ENCODE data around the gene CDC42BPA. TPM values are rescaled to one million over a fixed set of nuclear protein-coding genes. Genes with fewer than 3 reads are reported as not detected.

The CDC42BPA gene
- total and polyA plus RNA-seq, 9 of the 15 experiments (the other 6 are each of a cell fraction or from before 2014, with no cell fraction given): 8.0 to 77.5 (median 52.1) TPM

DNA sequence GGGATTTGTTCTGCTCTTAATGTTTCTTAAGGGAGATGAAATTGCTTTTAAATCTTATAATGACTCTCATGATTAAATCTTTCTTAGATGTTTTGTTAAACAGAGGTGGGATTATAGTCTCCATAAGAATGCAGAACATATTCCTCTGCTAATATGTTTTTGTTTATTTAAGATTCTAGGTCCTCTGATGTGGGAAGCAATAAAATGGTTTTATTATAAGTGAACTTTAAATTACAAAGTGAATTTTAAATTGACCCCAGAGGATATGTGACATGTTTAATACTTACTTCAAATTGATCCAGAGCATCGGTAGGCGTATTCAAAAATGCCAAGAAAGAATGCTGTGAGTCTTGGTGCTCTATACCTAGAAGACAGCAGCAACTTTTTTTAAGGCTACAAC, 248.8 kb downstream of the CDC42BPA start:
- DNase-seq (ENCODE audit: extremely low read depth in 1 of 4, low spot score in 3 of 4) (no peak), ATAC-seq (no peak), FAIRE-seq (no peak)
- no peaks in the 10 kb centered on the region for H4K20me1 ChIP-seq (replicated peaks; ENCODE audit: control insufficient read depth, insufficient read depth, low read length)
- H3K9ac ChIP-seq (ENCODE audit: insufficient read depth in 1 of 2, low read depth in 2 of 2, low read length in 2 of 2): no peak overlapping the region
- POLR2A ChIA-PET: no interaction called here
- in situ Hi-C loops (cut with MboI) (no loop called here), intact Hi-C loops (cut with micrococcal nuclease) (no loop called here)
- H3K4me3 ChIP-seq: no peak overlapping the region
- no peaks in the 10 kb centered on the region for H3K9me3 ChIP-seq (replicated peaks; ENCODE audit: control insufficient read depth, insufficient read depth, low read depth, low read length)
- no peak overlapping the region for H3K27ac ChIP-seq (ENCODE audit: extremely low read depth, low read depth, low read length)
- CTCF ChIA-PET (ENCODE audit: low intra/inter-chr PET ratio): no interaction called here
- H3K9me1 ChIP-seq (ENCODE audit: control insufficient read depth, insufficient read depth, low read length): no peaks in the 10 kb centered on the region
- WGBS (ENCODE audit: insufficient coverage, low coverage, missing lambda C conversion rate): 93% methylated on average over 2 of the region's 2 CpGs
- no peaks in the 10 kb centered on the region; a peak in 1 of 5 replicates for H3K4me1 ChIP-seq (replicated peaks in 1 of 2; ENCODE audit: control insufficient read depth in 2 of 2, insufficient read depth in 2 of 2, low read length in 2 of 2)
- H3K36me3 ChIP-seq (ENCODE audit: control insufficient read depth, insufficient read depth, low read length): peaks cover 70% of the 10 kb centered on the region
- H3K4me2 ChIP-seq (ENCODE audit: insufficient read depth, low read length): no peak overlapping the region
- no peak overlapping the region for H2AFZ ChIP-seq (ENCODE audit: low read depth, low read length)
- no TSS peak for BruUV-seq (replicated peaks)
- no peaks in the 10 kb centered on the region for H3K79me2 ChIP-seq (ENCODE audit: control insufficient read depth, insufficient read depth, low read length)
- TF ChIP-seq ZNF12 (CRISPR knock-in tag; IDR thresholded peaks at IDR 0.05) (no peak), ZNF184 (CRISPR knock-in tag; IDR thresholded peaks at IDR 0.05) (no peak), ZNF76 (CRISPR knock-in tag; IDR thresholded peaks at IDR 0.05; ENCODE audit: borderline replicate concordance) (no peak), MTA1 (IDR thresholded peaks at IDR 0.05; ENCODE audit: borderline replicate concordance) (no peak)
- no peaks in the 10 kb centered on the region for H3K27me3 ChIP-seq (ENCODE audit: control insufficient read depth in 2 of 2, insufficient read depth in 2 of 2, low read length in 2 of 2)

GRCh38 chr1:227068883-227069282, 249.4 kb downstream of the CDC42BPA start:
- no peak for FAIRE-seq
- H3K79me2 ChIP-seq (ENCODE audit: control insufficient read depth, insufficient read depth, low read length): no peaks in the 10 kb centered on the region
- no peaks in the 10 kb centered on the region for H3K27me3 ChIP-seq (ENCODE audit: control insufficient read depth in 2 of 2, insufficient read depth in 2 of 2, low read length in 2 of 2)
- no peaks in the 10 kb centered on the region for H4K20me1 ChIP-seq (replicated peaks; ENCODE audit: control insufficient read depth, insufficient read depth, low read length)
- H2AFZ ChIP-seq (ENCODE audit: low read depth, low read length): no peak overlapping the region
- intact Hi-C loops (cut with micrococcal nuclease): no loop called here
- no peak overlapping the region for H3K4me3 ChIP-seq
- H3K36me3 ChIP-seq (ENCODE audit: control insufficient read depth, insufficient read depth, low read length): peaks cover 68% of the 10 kb centered on the region
- BruUV-seq (replicated peaks): no TSS peak
- TF ChIP-seq ZNF79 (CRISPR knock-in tag; IDR thresholded peaks at IDR 0.05; ENCODE audit: low read depth) (no peak), ZNF778 (CRISPR knock-in tag; IDR thresholded peaks at IDR 0.05) (no peak), MIER1 (IDR thresholded peaks at IDR 0.05; ENCODE audit: low read depth) (no peak), KLF1 (tag; IDR thresholded peaks at IDR 0.05) (no peak), PHF20 (IDR thresholded peaks at IDR 0.05; ENCODE audit: partially characterized antibody) (no peak), NR2F6 (CRISPR knock-in tag; IDR thresholded peaks at IDR 0.05) (no peak), MCM7 (IDR thresholded peaks at IDR 0.05) (no peak), CEBPB (tag; IDR thresholded peaks at IDR 0.05) (no peak), ILK (tag; IDR thresholded peaks at IDR 0.05; ENCODE audit: borderline replicate concordance, low read depth) (no peak), HNRNPH1 (optimal IDR thresholded peaks at IDR 0.05; ENCODE audit: low read depth, low read length) (no peak), FIP1L1 (IDR thresholded peaks at IDR 0.05; ENCODE audit: low read depth, low read length, poor library complexity, severe bottlenecking) (no peak), ZNF699 (CRISPR knock-in tag; IDR thresholded peaks at IDR 0.05; ENCODE audit: insufficient replicate concordance) (no peak)
- TF ChIP-seq, protein P1, sequence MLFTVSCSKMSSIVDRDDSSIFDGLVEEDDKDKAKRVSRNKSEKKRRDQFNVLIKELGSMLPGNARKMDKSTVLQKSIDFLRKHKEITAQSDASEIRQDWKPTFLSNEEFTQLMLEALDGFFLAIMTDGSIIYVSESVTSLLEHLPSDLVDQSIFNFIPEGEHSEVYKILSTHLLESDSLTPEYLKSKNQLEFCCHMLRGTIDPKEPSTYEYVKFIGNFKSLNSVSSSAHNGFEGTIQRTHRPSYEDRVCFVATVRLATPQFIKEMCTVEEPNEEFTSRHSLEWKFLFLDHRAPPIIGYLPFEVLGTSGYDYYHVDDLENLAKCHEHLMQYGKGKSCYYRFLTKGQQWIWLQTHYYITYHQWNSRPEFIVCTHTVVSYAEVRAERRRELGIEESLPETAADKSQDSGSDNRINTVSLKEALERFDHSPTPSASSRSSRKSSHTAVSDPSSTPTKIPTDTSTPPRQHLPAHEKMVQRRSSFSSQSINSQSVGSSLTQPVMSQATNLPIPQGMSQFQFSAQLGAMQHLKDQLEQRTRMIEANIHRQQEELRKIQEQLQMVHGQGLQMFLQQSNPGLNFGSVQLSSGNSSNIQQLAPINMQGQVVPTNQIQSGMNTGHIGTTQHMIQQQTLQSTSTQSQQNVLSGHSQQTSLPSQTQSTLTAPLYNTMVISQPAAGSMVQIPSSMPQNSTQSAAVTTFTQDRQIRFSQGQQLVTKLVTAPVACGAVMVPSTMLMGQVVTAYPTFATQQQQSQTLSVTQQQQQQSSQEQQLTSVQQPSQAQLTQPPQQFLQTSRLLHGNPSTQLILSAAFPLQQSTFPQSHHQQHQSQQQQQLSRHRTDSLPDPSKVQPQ (CRISPR knock-in tag; IDR thresholded peaks at IDR 0.05; ENCODE audit: borderline replicate concordance): no peak
- CTCF ChIA-PET (ENCODE audit: low intra/inter-chr PET ratio): no interaction called here
- H3K9ac ChIP-seq (ENCODE audit: insufficient read depth in 1 of 2, low read depth in 2 of 2, low read length in 2 of 2): no peak overlapping the region
- no peak overlapping the region for H3K27ac ChIP-seq (ENCODE audit: extremely low read depth, low read depth, low read length)
- no peaks in the 10 kb centered on the region for H3K9me1 ChIP-seq (ENCODE audit: control insufficient read depth, insufficient read depth, low read length)
- ATAC-seq: no peak
- H3K9me3 ChIP-seq (replicated peaks; ENCODE audit: control insufficient read depth, insufficient read depth, low read depth, low read length): no peaks in the 10 kb centered on the region
- H3K4me1 ChIP-seq (replicated peaks in 1 of 2; ENCODE audit: control insufficient read depth in 2 of 2, insufficient read depth in 2 of 2, low read length in 2 of 2): no peaks in the 10 kb centered on the region; a peak in 1 of 5 replicates
- no peak overlapping the region for H3K4me2 ChIP-seq (ENCODE audit: insufficient read depth, low read length)
- POLR2A ChIA-PET: no interaction called here
- no peak for DNase-seq (ENCODE audit: extremely low read depth in 1 of 4, low spot score in 3 of 4)
- in situ Hi-C loops (cut with MboI): no loop called here
- 80% methylated on average over 2 of the region's 2 CpGs for WGBS (ENCODE audit: insufficient coverage, low coverage, missing lambda C conversion rate)
